ENCODE data around the gene ZBTB9. TPM values are rescaled to one million over a fixed set of nuclear protein-coding genes. Genes with fewer than 3 reads are reported as not detected.

Gene ZBTB9
- total RNA-seq, 4 donors from 2014 or later, result 1.7 to 3.5 (median 3.0) TPM

GRCh38 chr6:33425668-33426577 lies 28.5 kb upstream of the ZBTB9 start:
- Histone ChIP-seq H3K4me1 (peaks cover 44 to 75% (median 69%) of the 10 kb centered on the region in 4 donors), H3K9me3 (no peaks in the 10 kb centered on the region), H3K36me3 (no peaks in the 10 kb centered on the region), H3K27me3 (no peaks in the 10 kb centered on the region), H3K27ac (replicated peaks in 1 of 4) (peak overlapping the region; percentile 89 to 95 (median 94)), H3K4me3 (peak overlapping the region; percentile 62 to 75 (median 66))
- DNase-seq (ENCODE audit: extremely low spot score), result peak; percentile 96
- intact Hi-C loops (cut with DNase I), result loop anchor here (5.0 kb wide), 1 partner anchor 34 kb away; the partner anchor contains the start of gene KIFC1
- WGBS, result under 1% methylated on average over 39 of the region's 43 CpGs
- TF ChIP-seq EP300 (IDR thresholded peaks at IDR 0.05) (no peak), POLR2AphosphoS5 (IDR thresholded peaks at IDR 0.05) (peak; percentile 81 to 88), CTCF (IDR thresholded peaks at IDR 0.05) (peak; percentile 64 to 74 (median 71))

GRCh38 chr6:33426590-33427511 lies 27.5 kb upstream of the ZBTB9 start:
- no peaks in the 10 kb centered on the region for H3K36me3 ChIP-seq
- peak overlapping the region; percentile 89 to 95 (median 94) for H3K27ac ChIP-seq (replicated peaks in 1 of 4)
- peak overlapping the region; percentile 62 to 75 (median 66) for H3K4me3 ChIP-seq
- TF ChIP-seq EP300 (IDR thresholded peaks at IDR 0.05), result no peak
- TF ChIP-seq POLR2A (IDR thresholded peaks at IDR 0.05; ENCODE audit: low read depth), result no peak
- TF ChIP-seq CTCF (IDR thresholded peaks at IDR 0.05), result no peak
- no peak for TF ChIP-seq POLR2AphosphoS5 (IDR thresholded peaks at IDR 0.05)
- WGBS, result 10% methylated on average over 12 of the region's 12 CpGs
- DNase-seq (ENCODE audit: extremely low spot score), result no peak
- intact Hi-C loops (cut with DNase I), result loop anchor here (5.0 kb wide), 1 partner anchor 35 kb away; the partner anchor contains the start of gene KIFC1
- H3K9me3 ChIP-seq, result no peaks in the 10 kb centered on the region
- peaks cover 53 to 80% (median 73%) of the 10 kb centered on the region in 4 donors for H3K4me1 ChIP-seq
- no peaks in the 10 kb centered on the region for H3K27me3 ChIP-seq

GRCh38 chr6:33427585-33428223 lies 26.7 kb upstream of the ZBTB9 start:
- peak overlapping the region; percentile 89 to 95 (median 94) for H3K27ac ChIP-seq (replicated peaks in 1 of 4)
- H3K4me3 ChIP-seq, result peak overlapping the region; percentile 62 to 75 (median 66)
- no peaks in the 10 kb centered on the region for H3K27me3 ChIP-seq
- peaks cover 54 to 86% (median 81%) of the 10 kb centered on the region in 4 donors for H3K4me1 ChIP-seq
- H3K36me3 ChIP-seq, result no peaks in the 10 kb centered on the region
- H3K9me3 ChIP-seq, result no peaks in the 10 kb centered on the region
- no peak for TF ChIP-seq POLR2A (IDR thresholded peaks at IDR 0.05; ENCODE audit: low read depth)
- peak in 1 of 2 donors; percentile 25 for TF ChIP-seq POLR2AphosphoS5 (IDR thresholded peaks at IDR 0.05)
- WGBS, result 0% methylated on average over 15 of the region's 79 CpGs
- no peak for DNase-seq (ENCODE audit: extremely low spot score)
- intact Hi-C loops (cut with DNase I), result loop anchor here (5.0 kb wide), 1 partner anchor 35 kb away; the partner anchor contains the start of gene KIFC1

DNA sequence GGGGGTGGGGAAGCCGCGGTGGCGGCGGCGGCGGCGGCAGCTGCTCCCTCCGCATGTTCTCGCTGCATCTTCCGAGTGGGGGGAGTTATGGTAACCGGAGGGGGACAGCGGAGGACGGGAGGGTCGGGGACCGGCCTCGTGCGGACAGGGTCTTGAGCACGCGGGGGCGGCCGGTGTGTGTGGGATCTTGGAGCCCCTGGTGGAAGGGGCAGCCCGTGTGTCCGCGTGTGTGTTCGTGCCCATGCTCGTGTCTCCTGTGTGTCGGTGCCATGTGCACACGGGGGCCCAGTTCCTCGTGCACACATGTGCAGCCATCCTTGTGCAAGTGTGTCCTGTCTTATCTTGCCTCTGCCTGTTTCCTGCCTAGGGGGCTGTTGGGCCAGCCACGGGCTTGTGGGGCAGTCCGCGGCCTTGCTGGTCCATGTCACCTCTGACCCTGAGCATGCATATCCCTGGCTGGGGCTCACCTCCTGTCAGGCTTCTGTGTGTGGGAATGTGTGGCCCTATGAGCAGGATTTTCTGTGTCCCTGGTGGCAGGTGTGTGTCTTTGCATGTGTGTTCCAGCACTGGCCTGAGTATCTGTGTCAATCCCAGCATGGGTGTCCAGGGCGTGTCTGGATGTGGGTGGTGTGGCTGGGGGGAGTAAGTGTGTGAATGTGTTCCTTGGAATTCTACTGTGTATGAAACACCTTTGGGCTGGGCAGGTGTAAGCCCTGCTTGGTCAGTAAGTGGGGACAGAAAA lies 26.0 kb upstream of the ZBTB9 start:
- H3K27ac ChIP-seq (replicated peaks in 1 of 4), result peak overlapping the region; percentile 89 to 95 (median 94)
- intact Hi-C loops (cut with DNase I), result loop anchor here (5.0 kb wide), 1 partner anchor 36 kb away; the partner anchor contains the start of gene KIFC1
- WGBS, result 9% methylated on average over 16 of the region's 33 CpGs
- H3K4me1 ChIP-seq, result peaks cover 54 to 92% (median 88%) of the 10 kb centered on the region in 4 donors
- DNase-seq (ENCODE audit: extremely low spot score), result no peak
- peak overlapping the region; percentile 62 to 75 (median 66) for H3K4me3 ChIP-seq
- no peaks in the 10 kb centered on the region for H3K36me3 ChIP-seq
- no peaks in the 10 kb centered on the region for H3K9me3 ChIP-seq
- no peaks in the 10 kb centered on the region for H3K27me3 ChIP-seq
- no peak for TF ChIP-seq POLR2A (IDR thresholded peaks at IDR 0.05; ENCODE audit: low read depth)
- peak in 1 of 3 experiments; percentile 31 for TF ChIP-seq CTCF (IDR thresholded peaks at IDR 0.05)

All from esophagus muscularis mucosa (tissue), 4 donors.